Cardiac fibroblast (primary cell): Measurements from ENCODE around the gene RSAD1.

Experiments
- DNase-seq, 2 donors: peaks; one replicate each; pipeline versions ENCODE4 v3.0.0 to v3.0.0-alpha.2; 2010; ENCODE audit warnings: low read depth in 2 of 2
- H3K4me3 ChIP-seq, 2 donors: replicated peaks in 1 of 2; 1 replicate in 1 of 2; 2 replicates in 1 of 2; pipeline ENCODE4 v1.5.1; 2011; ENCODE audit warnings: low read depth in 2 of 2, low read length in 2 of 2, mild to moderate bottlenecking in 2 of 2, moderate library complexity in 1 of 2
- TF ChIP-seq, protein P1 (sequence below): IDR thresholded peaks from one replicate; pipeline ENCODE4 v1.5.1; 2011; ENCODE audit warnings: low read depth, mild to moderate bottlenecking, low read length, inconsistent platforms

RSAD1 gene

DNA sequence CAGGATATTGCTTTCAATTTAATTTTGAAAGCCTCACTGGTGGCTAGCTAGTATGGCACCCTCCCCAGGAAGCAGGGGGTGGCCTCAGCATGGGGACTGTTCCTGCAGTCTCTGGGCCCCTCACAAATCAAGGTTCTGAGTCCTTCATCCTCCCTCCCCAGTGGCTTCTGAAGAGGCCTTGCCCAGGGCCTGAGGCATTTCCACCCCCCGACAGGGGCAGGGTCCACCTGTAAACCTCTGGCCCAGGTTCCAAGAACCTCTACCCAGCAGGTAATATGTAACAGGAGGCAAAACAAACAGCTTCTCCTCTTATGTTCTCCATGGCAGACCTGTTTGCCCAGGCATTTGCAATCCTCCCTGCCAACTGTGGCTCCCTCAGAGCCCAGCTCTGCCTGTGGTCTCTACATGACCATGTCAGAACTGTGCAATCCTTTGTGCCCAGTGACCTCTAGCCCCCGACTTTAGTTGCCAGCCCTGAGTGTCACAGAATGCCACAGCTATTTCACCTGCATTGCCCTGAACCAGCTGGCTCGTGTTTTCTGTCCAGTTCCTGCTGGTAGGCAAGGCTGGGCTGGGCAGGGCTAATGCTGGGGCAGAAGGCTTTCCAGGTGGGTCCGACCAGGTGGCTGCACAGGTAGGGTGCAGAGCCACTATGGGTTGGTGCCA, 38.4 kb upstream of the RSAD1 start:
- DNase-seq, result no peak
- H3K4me3 ChIP-seq, result no peak overlapping the region
- TF ChIP-seq, protein P1, sequence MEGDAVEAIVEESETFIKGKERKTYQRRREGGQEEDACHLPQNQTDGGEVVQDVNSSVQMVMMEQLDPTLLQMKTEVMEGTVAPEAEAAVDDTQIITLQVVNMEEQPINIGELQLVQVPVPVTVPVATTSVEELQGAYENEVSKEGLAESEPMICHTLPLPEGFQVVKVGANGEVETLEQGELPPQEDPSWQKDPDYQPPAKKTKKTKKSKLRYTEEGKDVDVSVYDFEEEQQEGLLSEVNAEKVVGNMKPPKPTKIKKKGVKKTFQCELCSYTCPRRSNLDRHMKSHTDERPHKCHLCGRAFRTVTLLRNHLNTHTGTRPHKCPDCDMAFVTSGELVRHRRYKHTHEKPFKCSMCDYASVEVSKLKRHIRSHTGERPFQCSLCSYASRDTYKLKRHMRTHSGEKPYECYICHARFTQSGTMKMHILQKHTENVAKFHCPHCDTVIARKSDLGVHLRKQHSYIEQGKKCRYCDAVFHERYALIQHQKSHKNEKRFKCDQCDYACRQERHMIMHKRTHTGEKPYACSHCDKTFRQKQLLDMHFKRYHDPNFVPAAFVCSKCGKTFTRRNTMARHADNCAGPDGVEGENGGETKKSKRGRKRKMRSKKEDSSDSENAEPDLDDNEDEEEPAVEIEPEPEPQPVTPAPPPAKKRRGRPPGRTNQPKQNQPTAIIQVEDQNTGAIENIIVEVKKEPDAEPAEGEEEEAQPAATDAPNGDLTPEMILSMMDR, result no peak

DNA sequence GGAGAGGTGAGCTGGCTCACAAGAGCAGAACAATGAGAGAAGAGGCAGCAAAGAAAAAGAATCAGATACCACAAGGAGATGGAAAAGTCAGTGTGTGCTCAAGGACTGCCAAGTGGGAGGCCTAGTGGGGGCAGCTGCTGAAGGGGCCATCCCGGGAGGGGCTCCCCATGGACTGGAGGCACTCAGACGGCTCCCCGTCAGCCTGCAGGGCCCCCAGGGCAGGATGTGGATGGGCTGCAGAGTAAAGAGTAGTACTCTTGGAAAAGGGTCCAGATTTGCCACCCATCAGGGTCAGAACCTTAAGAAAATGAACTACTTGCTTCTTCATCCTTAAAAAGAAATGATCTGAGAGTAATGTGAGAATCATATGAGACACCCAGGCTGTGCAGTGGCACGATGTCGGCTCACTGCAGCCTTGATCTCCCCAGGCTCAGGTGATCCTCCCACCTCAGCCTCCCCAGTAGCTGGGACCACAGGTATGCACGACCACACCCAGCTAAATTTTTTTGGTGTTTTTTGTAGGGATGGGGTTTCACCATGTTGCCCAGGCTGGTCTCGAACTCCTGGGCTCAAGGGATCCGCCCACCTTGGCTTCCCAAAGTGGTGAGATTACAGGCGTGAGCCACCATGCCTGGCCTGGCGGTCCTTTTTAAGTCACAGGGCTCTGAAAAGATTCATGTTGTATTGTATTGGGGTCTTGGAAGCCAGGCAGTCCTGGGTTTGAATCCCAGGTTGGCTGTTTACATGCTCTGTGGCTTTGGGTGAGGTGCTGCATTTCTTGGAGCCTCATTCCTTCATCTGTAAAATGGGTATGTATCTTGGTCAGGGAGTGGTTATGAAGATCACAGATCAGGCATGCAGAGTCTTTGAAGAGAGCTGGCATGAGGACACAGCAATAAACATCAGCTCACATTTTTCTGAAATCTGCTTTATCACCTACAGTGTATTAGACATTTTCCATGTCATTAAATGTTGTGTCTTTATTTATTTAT, 37.5 kb upstream of the RSAD1 start:
- TF ChIP-seq, protein P1, result no peak
- H3K4me3 ChIP-seq, result no peak overlapping the region
- DNase-seq, result no peak

DNA sequence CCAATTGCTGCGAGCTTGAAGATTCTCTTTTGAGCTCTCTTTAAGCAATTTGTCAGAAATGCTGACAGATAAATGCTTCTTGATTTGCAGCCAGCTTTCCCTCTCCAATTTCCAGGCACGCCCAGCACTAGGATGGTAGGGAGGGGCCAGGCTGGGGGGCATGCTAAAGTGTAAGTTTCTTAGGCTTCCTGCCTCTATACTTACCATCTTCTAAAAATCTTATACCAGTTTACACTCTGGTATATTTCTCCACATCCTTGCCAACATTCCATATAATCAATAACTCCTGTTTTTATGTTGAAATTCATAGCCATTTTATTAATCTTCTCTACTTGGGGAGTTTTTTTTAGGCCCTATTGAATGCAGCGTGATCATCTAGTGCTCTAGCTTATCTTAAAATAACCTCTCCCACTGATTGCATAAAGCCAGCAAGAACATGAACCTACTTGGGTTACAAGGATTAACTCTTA, 35.1 kb upstream of the RSAD1 start:
- TF ChIP-seq, protein P1, result no peak
- peak in 1 of 2 donors; percentile 53 for DNase-seq
- no peak overlapping the region for H3K4me3 ChIP-seq

DNA sequence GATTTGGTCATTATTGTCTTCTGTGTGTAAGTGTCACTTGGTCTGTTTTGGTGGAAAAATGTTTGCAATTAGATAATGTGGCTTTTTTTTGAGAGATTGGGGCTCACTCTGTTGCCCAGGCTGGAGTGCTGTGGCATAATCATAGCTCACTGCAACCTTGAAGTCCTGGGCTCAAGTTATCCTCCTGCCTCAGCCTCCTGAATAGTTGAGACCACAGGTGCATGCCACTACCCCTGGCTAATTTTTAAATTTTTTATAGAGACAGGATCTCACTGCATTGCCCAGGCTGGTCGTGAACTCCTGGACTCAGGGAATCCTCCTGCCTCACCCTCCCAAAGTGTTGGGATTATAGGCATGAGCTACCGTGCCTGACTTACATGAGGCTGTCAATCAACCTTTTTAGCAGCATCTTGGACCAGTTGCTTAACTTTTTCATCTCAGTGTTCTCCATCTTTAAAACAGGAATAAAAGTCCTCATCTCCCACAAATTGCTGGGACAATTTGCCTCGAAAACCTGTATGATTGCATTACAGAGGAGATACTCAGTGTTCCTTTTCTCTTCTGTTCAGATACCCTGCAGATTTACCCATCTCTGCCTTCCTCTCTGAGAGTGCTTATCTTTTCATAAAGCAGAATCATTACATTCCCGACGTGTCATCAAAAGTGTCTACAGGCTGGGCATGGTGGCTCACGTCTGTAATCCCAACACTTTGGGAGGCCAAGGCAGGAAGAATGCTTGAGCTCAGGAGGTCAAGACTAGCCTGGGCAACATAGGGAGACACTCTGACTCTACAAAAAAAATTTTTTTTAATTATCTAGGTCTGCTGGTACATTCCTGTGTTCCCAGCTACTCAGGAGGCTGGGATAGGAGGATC, 33.6 kb upstream of the RSAD1 start:
- DNase-seq, result no peak
- H3K4me3 ChIP-seq, result no peak overlapping the region
- TF ChIP-seq, protein P1, result no peak

DNA sequence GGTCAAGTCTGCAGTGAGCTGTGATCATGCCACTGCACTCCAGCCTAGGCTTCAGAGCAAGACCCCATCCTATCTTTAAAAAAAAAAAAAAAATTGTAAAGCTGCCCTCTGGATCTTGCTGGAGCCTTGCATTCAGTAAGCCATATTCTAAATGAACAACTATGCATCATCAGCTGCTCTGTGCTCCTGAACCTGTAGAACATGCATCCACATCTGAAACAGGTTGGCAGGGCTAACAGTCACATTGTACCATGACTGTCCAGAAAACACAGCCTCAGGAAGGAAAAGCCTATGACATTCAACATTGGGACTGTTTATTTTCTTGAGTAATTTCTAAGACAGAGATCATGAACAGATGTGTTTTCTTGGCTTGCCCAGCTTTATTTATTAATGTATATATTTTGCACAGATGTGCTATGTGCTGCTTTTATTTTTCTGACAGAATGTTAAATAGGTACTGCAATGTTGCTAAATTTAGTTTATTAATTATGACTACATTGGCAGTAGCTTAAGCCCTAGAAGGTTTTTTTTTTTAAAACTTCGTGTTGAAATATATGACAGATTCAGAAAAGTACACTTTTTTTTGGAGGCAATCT, 32.8 kb upstream of the RSAD1 start:
- no peak for DNase-seq
- no peak overlapping the region for H3K4me3 ChIP-seq
- TF ChIP-seq, protein P1, result no peak
